HG03354 (cell line): ENCODE measurements around the gene SH3GLB1.

Experiments used
- ATAC-seq: cut with Tn5 transposase; IDR thresholded peaks from one replicate; pipeline ENCODE4 v1.9.1; 2021; ENCODE audit warnings: mild to moderate bottlenecking; ENCODE audit not compliant: unreplicated experiment, poor library complexity, severe bottlenecking

Gene SH3GLB1

GRCh38 chr1:86718786-86719185 lies 14.4 kb downstream of the SH3GLB1 start:
- ATAC-seq = no peak

GRCh38 chr1:86731416-86731815 lies 27.0 kb downstream of the SH3GLB1 start:
- ATAC-seq = no peak

GRCh38 chr1:86733340-86733739 lies 29.0 kb downstream of the SH3GLB1 start:
- ATAC-seq = no peak

- ATAC-seq = peak; percentile 81
Measured at GRCh38 chr1:86739648-86740509, 35.5 kb downstream of the SH3GLB1 start.

DNA sequence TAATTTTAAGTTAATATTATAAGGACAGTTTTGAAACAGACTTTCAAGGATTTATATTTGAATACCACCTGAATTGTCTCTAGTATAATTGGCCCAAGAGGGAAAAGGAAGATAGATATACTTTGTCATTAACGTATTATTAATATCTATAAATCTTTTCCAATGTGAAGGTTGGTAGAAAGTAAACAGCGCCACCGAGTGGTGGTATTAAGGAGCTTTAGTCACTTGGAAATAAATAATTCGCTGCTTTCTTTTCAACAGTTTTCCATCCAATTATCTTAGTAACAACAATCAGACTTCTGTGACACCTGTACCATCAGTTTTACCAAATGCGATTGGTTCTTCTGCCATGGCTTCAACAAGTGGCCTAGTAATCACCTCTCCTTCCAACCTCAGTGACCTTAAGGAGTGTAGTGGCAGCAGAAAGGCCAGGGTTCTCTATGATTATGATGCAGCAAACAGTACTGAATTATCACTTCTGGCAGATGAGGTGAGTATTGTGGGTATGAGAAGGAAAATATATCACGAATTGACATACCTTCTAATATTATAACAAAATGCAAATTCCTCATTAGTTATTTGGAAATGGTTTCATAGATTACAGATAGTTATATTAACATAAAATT lies 37.7 kb downstream of the SH3GLB1 start:
- ATAC-seq = no peak

GRCh38 chr1:86747304-86747703 lies 42.9 kb downstream of the SH3GLB1 start:
- ATAC-seq = no peak

DNA sequence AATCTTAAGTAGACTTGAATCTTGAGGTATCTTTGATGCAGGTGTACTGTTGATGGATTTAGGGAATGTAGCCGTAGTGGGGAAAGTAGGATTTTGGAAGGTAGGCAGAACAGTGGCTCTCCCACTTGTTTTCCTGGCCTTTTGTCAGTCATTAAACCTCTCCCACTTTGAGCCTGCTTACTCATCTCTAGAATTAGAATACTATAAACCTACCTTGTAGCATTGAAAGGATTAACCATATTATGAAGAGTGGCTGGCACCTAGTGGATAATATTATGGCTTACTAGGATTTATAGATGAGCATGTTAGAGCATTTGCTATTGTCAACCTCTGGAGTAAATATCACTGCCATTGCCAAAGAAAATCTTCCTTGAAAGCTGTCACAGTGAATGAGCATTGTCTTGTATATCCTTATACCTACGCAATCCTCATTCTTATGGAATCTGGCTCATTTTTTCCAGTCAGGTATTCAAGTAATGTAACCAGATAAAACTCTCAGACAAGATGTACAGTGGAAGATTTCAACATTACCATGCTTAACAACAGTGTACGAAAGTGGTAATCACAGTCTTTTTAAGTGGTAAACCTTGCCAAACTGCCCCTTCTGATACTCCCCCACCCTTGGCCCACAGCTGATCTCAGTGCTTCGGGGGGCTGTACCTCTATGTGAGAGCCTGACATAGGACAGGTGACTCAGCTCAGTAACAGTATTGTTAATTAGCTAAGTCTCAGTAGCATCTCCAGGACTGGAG lies 44.4 kb downstream of the SH3GLB1 start:
- no peak for ATAC-seq

- ATAC-seq = no peak
Measured at GRCh38 chr1:86750076-86750475, 45.7 kb downstream of the SH3GLB1 start.

DNA sequence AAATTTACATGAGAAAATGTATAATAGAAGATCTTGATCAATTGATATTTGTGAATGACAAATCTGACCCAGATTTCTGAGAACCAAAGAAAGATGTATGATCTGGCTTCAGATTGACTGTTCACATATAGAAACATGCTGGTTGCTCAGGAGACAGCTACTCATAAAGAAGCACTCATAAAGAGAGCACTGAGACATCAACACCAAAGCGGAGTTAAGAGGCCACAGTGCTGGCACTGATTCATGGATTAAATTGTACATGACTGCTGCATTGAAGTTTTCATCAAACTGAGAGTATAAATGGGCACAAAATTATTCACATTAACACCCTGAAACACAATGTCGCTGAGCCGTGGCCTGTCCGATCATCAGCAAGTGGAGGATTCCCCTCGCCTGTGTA lies 46.2 kb downstream of the SH3GLB1 start:
- no peak for ATAC-seq

DNA sequence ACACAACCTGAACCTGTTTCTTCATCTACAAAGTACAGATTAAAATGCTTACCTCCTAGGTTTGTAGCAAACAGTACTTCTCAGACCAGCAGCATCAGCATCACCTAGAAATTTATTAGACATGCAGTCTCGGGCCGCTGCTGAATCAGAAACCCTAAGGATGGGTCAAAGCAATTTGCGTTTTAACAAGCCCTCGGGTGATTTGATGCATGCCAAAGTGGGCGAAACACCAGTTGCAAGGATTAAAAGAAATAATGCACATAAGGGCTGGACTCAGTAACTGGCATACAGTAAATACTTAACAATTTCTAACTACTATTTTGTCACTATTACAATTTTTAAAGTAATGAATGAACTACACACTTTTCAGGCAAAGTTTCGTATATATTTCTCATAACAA lies 47.5 kb downstream of the SH3GLB1 start:
- no peak for ATAC-seq

DNA sequence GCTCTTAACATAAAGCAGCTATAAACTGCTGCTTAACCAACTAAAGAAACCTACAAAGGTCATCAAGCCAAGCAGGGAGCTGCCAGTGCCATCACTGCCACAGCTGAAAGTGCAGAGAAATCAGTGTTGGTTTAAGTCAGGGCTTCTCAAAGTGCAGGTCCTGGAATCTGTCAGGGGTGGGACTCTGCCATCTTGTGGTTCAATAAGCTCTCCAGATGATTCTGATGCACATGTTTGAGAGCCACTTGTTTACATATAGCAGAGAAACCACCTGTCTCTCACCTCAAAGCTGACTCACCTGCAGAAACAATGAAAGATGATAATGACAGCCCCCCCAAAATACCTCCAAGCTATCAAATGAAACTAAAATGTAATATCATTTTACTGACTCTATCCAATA lies 49.3 kb downstream of the SH3GLB1 start:
- peak; percentile 55 for ATAC-seq

DNA sequence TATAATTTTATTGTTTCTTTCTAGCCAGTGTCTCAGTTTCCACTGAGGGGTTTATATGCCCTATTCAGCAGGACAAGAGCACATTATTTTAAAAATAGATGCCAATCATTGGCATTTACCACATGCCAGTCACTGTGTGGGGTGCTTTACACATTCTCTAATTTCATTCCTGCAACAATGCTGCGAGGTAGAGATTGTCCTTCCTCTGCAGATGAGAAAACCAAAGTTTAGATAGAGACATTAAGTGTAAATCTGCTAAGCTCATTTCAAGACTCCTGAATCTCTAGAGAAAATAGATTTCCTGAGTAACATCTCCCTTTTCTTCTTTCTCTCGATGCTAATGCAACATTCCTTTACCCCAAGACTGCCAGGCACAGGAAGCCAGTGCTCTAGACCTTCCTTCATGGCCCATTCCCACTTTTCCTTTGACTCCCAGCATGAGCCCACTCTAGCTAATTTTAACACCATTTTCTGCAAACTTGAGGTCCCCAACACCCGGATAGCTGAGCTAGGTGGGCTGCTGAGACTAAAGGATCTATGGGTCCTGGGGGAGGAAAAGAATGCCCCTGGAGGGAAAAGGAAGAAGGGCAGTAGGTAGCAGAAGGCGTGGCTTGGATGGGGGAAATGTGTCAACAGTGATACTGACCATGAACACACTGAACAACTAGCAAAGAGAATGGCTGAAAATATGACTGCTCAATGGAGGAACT lies 50.0 kb downstream of the SH3GLB1 start:
- ATAC-seq = no peak

DNA sequence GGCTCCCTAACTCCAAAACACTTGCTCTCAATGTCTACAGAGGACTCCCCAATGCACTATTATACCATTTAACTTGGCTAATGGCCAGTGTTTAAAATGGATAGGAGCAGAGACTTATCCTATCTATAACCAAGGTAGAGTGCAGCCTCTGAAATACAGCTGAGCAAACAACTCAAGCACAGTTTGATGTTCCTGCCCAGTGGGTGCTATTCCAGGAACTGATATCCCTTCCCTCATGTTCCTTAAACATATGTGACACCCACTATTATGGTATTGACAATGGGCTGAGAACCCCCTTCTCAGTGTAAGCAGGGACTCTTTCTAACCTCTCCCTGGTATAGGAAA lies 51.7 kb downstream of the SH3GLB1 start:
- ATAC-seq = no peak

DNA sequence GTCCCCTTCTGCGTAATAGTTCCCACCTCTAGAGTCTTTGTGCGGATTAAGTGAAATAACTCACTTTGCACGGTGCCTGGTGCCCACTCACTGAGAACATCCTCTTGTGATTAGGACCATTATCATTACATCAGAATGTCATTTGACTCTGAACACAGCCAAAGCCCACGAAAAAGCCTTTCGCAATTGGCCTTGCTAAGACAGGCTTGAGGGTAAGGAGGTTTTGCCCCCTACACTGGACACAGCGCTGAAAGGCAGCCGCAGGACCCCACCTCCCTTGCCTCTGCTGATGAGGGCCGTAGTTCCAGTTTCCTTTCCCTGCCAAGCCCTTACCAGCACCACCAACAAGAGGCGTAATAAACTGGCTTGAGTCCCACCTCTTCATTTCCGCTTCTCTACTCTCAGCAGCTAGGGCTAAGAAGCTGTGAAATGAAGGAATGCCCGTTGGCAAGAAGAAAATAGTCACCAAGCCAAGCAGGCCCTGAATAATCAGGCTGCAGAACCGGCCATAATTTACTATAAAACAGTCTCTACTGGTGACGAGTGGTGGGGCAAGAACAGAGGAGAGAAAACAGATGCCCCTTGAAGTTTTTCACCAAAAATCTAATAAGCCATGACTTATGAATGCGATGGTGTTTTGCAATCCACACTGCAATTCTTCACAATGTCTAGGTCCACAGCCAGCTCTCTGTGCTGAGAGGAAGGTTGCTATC lies 53.1 kb downstream of the SH3GLB1 start:
- ATAC-seq = no peak

- no peak for ATAC-seq
Measured at GRCh38 chr1:86758570-86758969, 54.2 kb downstream of the SH3GLB1 start.

- no peak for ATAC-seq
Measured at GRCh38 chr1:86760199-86760598, 55.8 kb downstream of the SH3GLB1 start.

GRCh38 chr1:86762336-86762735 lies 58.0 kb downstream of the SH3GLB1 start:
- ATAC-seq = no peak

DNA sequence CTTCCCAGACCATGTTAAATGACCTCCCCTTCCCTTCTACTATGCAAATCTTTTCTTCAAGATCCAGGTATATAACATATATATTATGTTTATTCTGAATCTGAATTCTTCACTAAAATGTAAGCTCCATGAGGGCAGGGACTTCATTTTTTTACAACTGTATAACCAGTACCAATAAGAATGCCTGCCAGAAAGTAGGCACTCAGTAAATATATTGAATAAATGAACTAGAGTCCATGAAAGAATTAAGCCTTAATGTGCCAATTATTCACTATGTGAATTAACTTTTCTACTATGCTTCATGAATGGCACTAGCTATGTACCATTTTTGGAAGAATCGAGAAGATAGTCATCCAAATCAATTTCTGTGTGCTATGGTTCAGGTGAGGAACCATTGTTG lies 60.1 kb downstream of the SH3GLB1 start:
- no peak for ATAC-seq

DNA sequence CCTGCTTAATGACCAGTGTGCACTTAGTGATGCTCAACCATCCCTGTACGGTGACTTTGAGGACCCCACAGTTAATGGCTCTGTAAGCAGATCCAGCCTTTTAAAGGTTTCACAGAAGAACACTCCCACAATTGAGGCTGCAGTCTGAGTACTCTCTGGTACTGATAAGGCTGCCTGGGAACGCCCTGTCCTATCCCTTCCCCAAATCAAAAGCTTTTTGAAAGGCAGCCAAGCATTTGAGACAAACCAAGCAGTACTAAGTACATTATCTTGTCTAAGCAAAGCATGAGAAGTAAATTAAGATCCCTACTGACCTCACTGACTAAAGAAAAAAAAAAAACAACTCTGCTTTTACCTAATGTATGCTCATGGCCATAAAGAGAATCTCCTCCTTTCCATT lies 60.7 kb downstream of the SH3GLB1 start:
- no peak for ATAC-seq

DNA sequence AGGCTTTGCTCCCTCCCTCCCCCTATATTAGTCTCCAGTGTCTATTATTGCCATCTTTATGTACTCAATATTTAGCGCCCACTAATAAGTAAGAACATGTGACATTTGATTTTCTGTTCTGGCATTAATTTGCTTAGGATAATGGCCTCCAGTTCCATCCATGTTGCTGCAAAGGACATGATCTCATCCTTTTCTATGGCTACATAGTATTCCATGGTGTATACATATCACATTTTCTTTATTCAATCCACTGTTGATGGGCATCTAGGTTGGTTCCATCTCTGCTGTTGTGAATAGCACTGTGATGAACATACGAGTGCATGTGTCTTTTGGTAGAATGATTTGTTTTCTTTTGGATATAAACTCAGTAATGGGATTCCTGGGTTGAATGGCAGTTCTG lies 61.3 kb downstream of the SH3GLB1 start:
- no peak for ATAC-seq
